ENCODE data around the gene ADK.

Gene ADK

GRCh38 chr10:74150990-74151878, at the start of gene ADK:
TSS of gene ADK (plus strand) at chr10:74151221. CDS start at chr10:74151279, 58 bp downstream.
- no peak within 1 kb of the TSS for H3K27ac Mint-ChIP-seq

GRCh38 chr10:74103560-74104258, 47.3 kb upstream of the ADK start:
- no peak overlapping the region for H3K4me3 Mint-ChIP-seq
- H3K4me1 Mint-ChIP-seq: peaks cover 9% of the 10 kb centered on the region
- H3K27ac Mint-ChIP-seq: no peak overlapping the region
- no peaks in the 10 kb centered on the region for H3K9me3 Mint-ChIP-seq
- no peak for ATAC-seq
- H3K27me3 Mint-ChIP-seq: no peaks in the 10 kb centered on the region
- peaks cover 71% of the 10 kb centered on the region for H3K36me3 Mint-ChIP-seq

More at GRCh38 chr10:74150990-74151878, at the start of gene ADK:
- no peak within 1 kb of the TSS for H3K4me3 Mint-ChIP-seq
- H3K36me3 Mint-ChIP-seq: peaks cover 13% of the 10 kb centered on the region
- H3K4me1 Mint-ChIP-seq: peaks cover 51% of the 10 kb centered on the region
- peak; percentile 98 for ATAC-seq
- no peaks in the 10 kb centered on the region for H3K9me3 Mint-ChIP-seq
- no peaks in the 10 kb centered on the region for H3K27me3 Mint-ChIP-seq

GRCh38 chr10:74104480-74104879, 46.5 kb upstream of the ADK start:
- Mint-ChIP-seq H3K27me3 (no peaks in the 10 kb centered on the region), H3K4me3 (no peak overlapping the region), H3K4me1 (peaks cover 1% of the 10 kb centered on the region), H3K9me3 (no peaks in the 10 kb centered on the region), H3K36me3 (peaks cover 71% of the 10 kb centered on the region), H3K27ac (no peak overlapping the region)
- no peak for ATAC-seq

GRCh38 chr10:74104996-74105395, 46.0 kb upstream of the ADK start:
- Mint-ChIP-seq H3K27ac (no peak overlapping the region), H3K36me3 (peaks cover 71% of the 10 kb centered on the region), H3K9me3 (no peaks in the 10 kb centered on the region), H3K4me3 (no peak overlapping the region), H3K27me3 (no peaks in the 10 kb centered on the region), H3K4me1 (no peaks in the 10 kb centered on the region)
- ATAC-seq: no peak

DNA sequence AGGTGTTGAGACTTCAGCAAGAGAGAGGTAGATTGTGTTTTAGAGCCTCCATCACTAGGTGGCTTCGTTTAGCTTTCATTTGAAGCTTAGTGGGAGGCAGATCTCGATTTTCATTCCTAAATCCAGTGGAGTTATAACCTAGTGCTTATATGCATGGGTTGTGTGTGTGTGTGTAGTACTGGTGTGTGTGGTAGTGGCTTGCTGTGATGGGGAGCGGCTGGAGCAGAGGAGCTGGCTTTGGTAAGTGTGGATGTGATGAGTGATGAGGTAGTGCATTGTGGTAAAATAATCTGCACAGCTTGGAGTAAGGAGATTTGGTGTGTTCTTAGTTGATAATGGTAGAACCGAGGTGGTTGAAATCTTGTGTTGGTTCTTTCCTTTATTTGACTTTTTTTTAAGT, 43.6 kb upstream of the ADK start:
- H3K36me3 Mint-ChIP-seq: peaks cover 88% of the 10 kb centered on the region

DNA sequence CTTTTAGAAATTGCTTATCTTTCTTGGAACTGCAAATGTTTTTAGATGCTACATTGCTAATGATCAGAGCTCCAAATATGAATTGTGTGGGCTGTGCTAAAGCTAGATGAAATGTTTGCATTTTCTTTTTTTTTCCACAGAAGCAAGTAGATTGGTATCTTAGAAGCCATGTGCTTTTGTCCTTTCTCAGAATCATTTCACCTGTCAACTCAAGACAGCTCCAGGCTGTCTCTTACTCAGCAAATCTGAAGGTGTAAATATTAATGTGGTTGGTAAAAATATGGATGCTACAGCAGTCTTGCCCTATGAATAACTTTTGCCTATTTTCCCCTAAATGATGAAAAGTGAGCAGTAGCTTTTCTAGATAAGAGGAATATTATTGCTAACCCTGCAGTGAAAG, 41.6 kb upstream of the ADK start:
- Mint-ChIP-seq H3K4me1 (no peaks in the 10 kb centered on the region), H3K27ac (no peak overlapping the region), H3K9me3 (no peaks in the 10 kb centered on the region), H3K36me3 (peaks cover 86% of the 10 kb centered on the region), H3K4me3 (no peak overlapping the region), H3K27me3 (no peaks in the 10 kb centered on the region)
- ATAC-seq: no peak

More for the DNA sequence above, 43.6 kb upstream of the ADK start:
- Mint-ChIP-seq H3K9me3 (no peaks in the 10 kb centered on the region), H3K27ac (no peak overlapping the region), H3K27me3 (no peaks in the 10 kb centered on the region), H3K4me1 (no peaks in the 10 kb centered on the region), H3K4me3 (no peak overlapping the region)
- no peak for ATAC-seq

GRCh38 chr10:74110120-74110519, 40.9 kb upstream of the ADK start:
- Mint-ChIP-seq H3K36me3 (peaks cover 86% of the 10 kb centered on the region), H3K9me3 (no peaks in the 10 kb centered on the region), H3K27me3 (no peaks in the 10 kb centered on the region), H3K4me3 (no peak overlapping the region), H3K4me1 (no peaks in the 10 kb centered on the region), H3K27ac (no peak overlapping the region)
- no peak for ATAC-seq

- peaks cover 87% of the 10 kb centered on the region for H3K36me3 Mint-ChIP-seq
- H3K9me3 Mint-ChIP-seq: no peaks in the 10 kb centered on the region
- H3K27me3 Mint-ChIP-seq: no peaks in the 10 kb centered on the region
- H3K4me3 Mint-ChIP-seq: no peak overlapping the region
- no peaks in the 10 kb centered on the region for H3K4me1 Mint-ChIP-seq
- no peak for ATAC-seq
- no peak overlapping the region for H3K27ac Mint-ChIP-seq
Observed at GRCh38 chr10:74111799-74112198, 39.2 kb upstream of the ADK start.

GRCh38 chr10:74113546-74113945, 37.5 kb upstream of the ADK start:
- Mint-ChIP-seq H3K27ac (peak overlapping the region; percentile 19), H3K4me1 (peaks cover 8% of the 10 kb centered on the region), H3K27me3 (no peaks in the 10 kb centered on the region), H3K9me3 (no peaks in the 10 kb centered on the region), H3K36me3 (peaks cover 95% of the 10 kb centered on the region), H3K4me3 (no peak overlapping the region)
- ATAC-seq: no peak

DNA sequence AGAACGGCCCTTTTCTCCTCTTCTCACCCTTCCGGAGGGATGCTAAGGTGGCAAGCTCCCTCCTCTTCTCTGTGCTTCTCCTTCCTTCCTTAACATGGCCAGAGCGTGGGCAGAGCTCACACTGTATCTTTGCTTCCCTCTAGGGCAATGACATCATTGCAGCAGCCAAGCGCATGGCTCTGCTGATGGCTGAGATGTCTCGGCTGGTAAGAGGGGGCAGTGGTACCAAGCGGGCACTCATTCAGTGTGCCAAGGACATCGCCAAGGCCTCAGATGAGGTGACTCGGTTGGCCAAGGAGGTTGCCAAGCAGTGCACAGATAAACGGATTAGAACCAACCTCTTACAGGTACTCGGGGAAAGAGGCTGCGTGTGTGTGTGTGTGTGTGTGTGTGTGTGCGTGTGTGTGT, 37.0 kb upstream of the ADK start:
- Mint-ChIP-seq H3K27ac (peak overlapping the region; percentile 19), H3K27me3 (no peaks in the 10 kb centered on the region), H3K9me3 (no peaks in the 10 kb centered on the region), H3K4me1 (peaks cover 8% of the 10 kb centered on the region), H3K4me3 (no peak overlapping the region), H3K36me3 (peaks cover 95% of the 10 kb centered on the region)
- ATAC-seq: no peak

- H3K4me3 Mint-ChIP-seq: no peak overlapping the region
- ATAC-seq: peak; percentile 56
- H3K27me3 Mint-ChIP-seq: no peaks in the 10 kb centered on the region
- peak overlapping the region; percentile 82 for H3K27ac Mint-ChIP-seq
- no peaks in the 10 kb centered on the region for H3K9me3 Mint-ChIP-seq
- peaks cover 8% of the 10 kb centered on the region for H3K4me1 Mint-ChIP-seq
- H3K36me3 Mint-ChIP-seq: peaks cover 88% of the 10 kb centered on the region
Observed at GRCh38 chr10:74117738-74118137, 33.3 kb upstream of the ADK start.

DNA sequence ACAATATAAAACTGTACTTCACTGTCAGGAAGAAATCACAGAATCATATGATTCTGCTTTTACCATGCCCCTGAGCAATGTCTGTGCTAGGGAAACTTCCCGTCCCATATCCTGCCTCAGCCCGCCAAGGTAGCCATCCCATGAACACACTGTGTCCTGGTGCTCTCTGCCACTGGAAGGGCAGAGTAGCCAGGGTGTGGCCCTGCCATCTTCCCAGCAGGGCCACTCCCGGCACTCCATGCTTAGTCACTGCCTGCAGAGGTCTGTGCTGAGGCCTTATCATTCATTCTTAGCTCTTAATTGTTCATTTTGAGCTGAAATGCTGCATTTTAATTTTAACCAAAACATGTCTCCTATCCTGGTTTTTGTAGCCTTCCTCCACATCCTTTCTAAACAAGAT, 32.2 kb upstream of the ADK start:
- ATAC-seq: no peak
- peak overlapping the region; percentile 82 for H3K27ac Mint-ChIP-seq
- H3K4me3 Mint-ChIP-seq: no peak overlapping the region
- no peaks in the 10 kb centered on the region for H3K27me3 Mint-ChIP-seq
- H3K36me3 Mint-ChIP-seq: peaks cover 86% of the 10 kb centered on the region
- peaks cover 8% of the 10 kb centered on the region for H3K4me1 Mint-ChIP-seq
- H3K9me3 Mint-ChIP-seq: no peaks in the 10 kb centered on the region

DNA sequence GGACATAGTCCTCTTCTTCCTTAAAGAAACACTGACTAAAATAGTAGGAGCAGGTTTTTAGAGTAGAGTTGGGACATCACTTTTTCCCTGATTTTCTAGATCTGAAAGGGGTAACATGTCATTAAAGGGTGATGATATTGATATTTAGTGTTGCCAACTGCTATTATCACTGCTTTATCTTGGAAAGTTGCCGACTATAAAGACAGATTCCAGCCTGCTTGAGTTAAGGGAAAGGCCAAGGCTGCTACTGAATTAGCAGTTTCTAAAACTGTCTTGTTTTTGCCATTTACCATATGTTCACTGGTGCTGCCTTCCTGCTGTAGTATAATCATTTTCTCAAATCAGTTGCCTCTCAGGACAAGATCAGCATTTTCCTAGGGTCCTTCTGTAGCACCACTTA, 30.1 kb upstream of the ADK start:
- Mint-ChIP-seq H3K9me3 (no peaks in the 10 kb centered on the region), H3K27me3 (no peaks in the 10 kb centered on the region), H3K36me3 (peaks cover 79% of the 10 kb centered on the region), H3K4me3 (no peak overlapping the region), H3K4me1 (peaks cover 8% of the 10 kb centered on the region), H3K27ac (peak overlapping the region; percentile 8)
- no peak for ATAC-seq

DNA sequence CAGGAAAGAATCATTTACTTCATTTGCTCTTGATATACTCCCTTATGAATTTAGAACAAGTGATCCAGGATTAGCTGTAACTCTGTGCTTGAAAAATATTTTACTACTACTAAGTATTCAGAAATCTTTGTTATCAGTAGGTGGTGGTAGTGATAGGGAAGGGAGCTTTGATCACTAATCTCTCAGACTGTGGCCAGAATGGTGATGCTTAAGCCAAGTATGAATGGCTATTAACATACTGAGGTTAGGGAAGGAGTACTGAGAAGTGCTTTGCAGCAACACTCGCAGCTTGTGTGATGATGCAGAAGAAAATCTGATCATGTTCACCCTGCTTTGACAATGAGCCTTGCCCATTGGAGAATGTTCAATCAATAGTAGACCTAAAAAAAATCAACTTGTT, 29.7 kb upstream of the ADK start:
- H3K27me3 Mint-ChIP-seq: no peaks in the 10 kb centered on the region
- ATAC-seq: no peak
- H3K4me3 Mint-ChIP-seq: no peak overlapping the region
- H3K4me1 Mint-ChIP-seq: peaks cover 8% of the 10 kb centered on the region
- H3K36me3 Mint-ChIP-seq: peaks cover 79% of the 10 kb centered on the region
- H3K9me3 Mint-ChIP-seq: no peaks in the 10 kb centered on the region
- H3K27ac Mint-ChIP-seq: peak overlapping the region; percentile 8

GRCh38 chr10:74122060-74122459, 29.0 kb upstream of the ADK start:
- no peaks in the 10 kb centered on the region for H3K9me3 Mint-ChIP-seq
- peaks cover 8% of the 10 kb centered on the region for H3K4me1 Mint-ChIP-seq
- ATAC-seq: no peak
- H3K4me3 Mint-ChIP-seq: no peak overlapping the region
- peaks cover 73% of the 10 kb centered on the region for H3K36me3 Mint-ChIP-seq
- H3K27ac Mint-ChIP-seq: peak overlapping the region; percentile 8
- H3K27me3 Mint-ChIP-seq: no peaks in the 10 kb centered on the region

GRCh38 chr10:74123081-74123480, 27.9 kb upstream of the ADK start:
- H3K4me3 Mint-ChIP-seq: no peak overlapping the region
- H3K4me1 Mint-ChIP-seq: no peaks in the 10 kb centered on the region
- no peak overlapping the region for H3K27ac Mint-ChIP-seq
- no peak for ATAC-seq
- no peaks in the 10 kb centered on the region for H3K9me3 Mint-ChIP-seq
- H3K36me3 Mint-ChIP-seq: peaks cover 66% of the 10 kb centered on the region
- H3K27me3 Mint-ChIP-seq: no peaks in the 10 kb centered on the region

Measured in stimulated activated memory B cell treated with anti-CD40 and anti-IgM and Interleukin-4, amounts not matched to agents 10 μg/mL and 1 μg/mL and 100 μg/mL, for 72 hours (primary cell).